HG02884 (cell line): Measurements from ENCODE around the gene NELL2.
A peak's percentile ranks its signal among the peaks of the same experiment; 100 is the strongest.
"Not testable (repeated sequence)": the region's sequence is repeated elsewhere in the genome, so short reads cannot be mapped to it uniquely, and the experiment has no call there.

ENCODE experiments used
- ATAC-seq: cut with Tn5 transposase; IDR thresholded peaks from one replicate; pipeline ENCODE4 v1.9.1; 2021; ENCODE audit warnings: mild to moderate bottlenecking, moderate library complexity; ENCODE audit not compliant: unreplicated experiment

The NELL2 gene

GRCh38 chr12:44875954-44876543 lies at the start of gene NELL2:
NELL2 (minus strand) TSS chr12:44876315; CDS start chr12:44875869, 446 bp downstream.
- ATAC-seq = peak; percentile 55

GRCh38 chr12:44921736-44922135 lies 45.6 kb upstream of the NELL2 start:
- ATAC-seq = no peak

- no peak for ATAC-seq
Observed at GRCh38 chr12:44917141-44917540, 41.0 kb upstream of the NELL2 start.

GRCh38 chr12:44915958-44916357 lies 39.8 kb upstream of the NELL2 start:
- no peak for ATAC-seq

GRCh38 chr12:44904321-44904720 lies 28.2 kb upstream of the NELL2 start:
- no peak for ATAC-seq

- ATAC-seq = not testable (repeated sequence)
Observed at GRCh38 chr12:44898108-44898507, 22.0 kb upstream of the NELL2 start.

- no peak for ATAC-seq
Observed at GRCh38 chr12:44889926-44890325, 13.8 kb upstream of the NELL2 start.

GRCh38 chr12:44889162-44889561 lies 13.0 kb upstream of the NELL2 start:
- no peak for ATAC-seq

GRCh38 chr12:44885902-44886301 lies 9.8 kb upstream of the NELL2 start:
- ATAC-seq = no peak

- no peak for ATAC-seq
Observed at GRCh38 chr12:44881197-44881596, 5.1 kb upstream of the NELL2 start.

- peak; percentile 50 for ATAC-seq
Observed at GRCh38 chr12:44876544-44877410, 662 bp upstream of the NELL2 start.

GRCh38 chr12:44875417-44875953 lies 630 bp downstream of the NELL2 start:
- ATAC-seq = peak; percentile 15

GRCh38 chr12:44874981-44875416 lies 1.1 kb downstream of the NELL2 start:
- peak; percentile 4 for ATAC-seq

GRCh38 chr12:44873898-44874297 lies 2.2 kb downstream of the NELL2 start:
- ATAC-seq = no peak

- ATAC-seq = no peak
Observed at GRCh38 chr12:44869503-44869902, 6.6 kb downstream of the NELL2 start.

- no peak for ATAC-seq
Observed at GRCh38 chr12:44863867-44864266, 12.2 kb downstream of the NELL2 start.

- no peak for ATAC-seq
Observed at GRCh38 chr12:44859998-44860689, 16.0 kb downstream of the NELL2 start.

- ATAC-seq = no peak
Observed at GRCh38 chr12:44858226-44858855, 17.8 kb downstream of the NELL2 start.

GRCh38 chr12:44852483-44852882 lies 23.6 kb downstream of the NELL2 start:
- no peak for ATAC-seq

- no peak for ATAC-seq
Observed at GRCh38 chr12:44851586-44851985, 24.5 kb downstream of the NELL2 start.

GRCh38 chr12:44848703-44849085 lies 27.4 kb downstream of the NELL2 start:
- ATAC-seq = peak; percentile 48
